CD4-positive, CD25-positive, alpha-beta regulatory T cell (primary cell): ENCODE results near the gene WNT16. TPM values are rescaled to one million over a fixed set of nuclear protein-coding genes. Genes with fewer than 3 reads are reported as not detected.

ENCODE experiments used
- ATAC-seq, 2 donors: fragments of 150-1000 bp; cut with Tn5 transposase; one replicate each; pipeline ENCODE4 v1.10.0; 2021; ENCODE audit warnings: low read depth in 2 of 2, moderate number of reproducible peaks in 2 of 2, moderate library complexity in 1 of 2
- DNase-seq, 3 donors: peaks; one replicate each; pipeline versions ENCODE4 v3.0.0 to v3.0.0-alpha.2; 2012 to 2022; ENCODE audit warnings: mixed read lengths in 1 of 3
- H3K27ac ChIP-seq: one replicate; pipeline ENCODE4 v1.7.0; 2013; ENCODE audit warnings: mild to moderate bottlenecking, low read length; ENCODE audit not compliant: insufficient read depth, poor library complexity, severe bottlenecking
- H3K27me3 ChIP-seq: one replicate; pipeline ENCODE4 v1.7.0; 2013; ENCODE audit warnings: low read length; ENCODE audit not compliant: control insufficient read depth, insufficient read depth
- H3K36me3 ChIP-seq: one replicate; pipeline ENCODE4 v1.7.0; 2013; ENCODE audit warnings: mild to moderate bottlenecking, low read length, moderate library complexity; ENCODE audit not compliant: control insufficient read depth, insufficient read depth
- H3K4me1 ChIP-seq: 2 replicates; pipeline ENCODE4 v1.7.0; 2013; ENCODE audit warnings: mild to moderate bottlenecking, low read length; ENCODE audit not compliant: insufficient read depth, control insufficient read depth, poor library complexity, severe bottlenecking
- H3K4me3 ChIP-seq: one replicate; pipeline ENCODE4 v1.7.0; 2013; ENCODE audit warnings: low read depth, mild to moderate bottlenecking, low read length, moderate library complexity
- H3K9me3 ChIP-seq, 2 experiments: 1 replicate in 1 of 2; 2 replicates in 1 of 2; pipeline ENCODE4 v1.7.0; 2013; ENCODE audit warnings: low read length in 2 of 2, mild to moderate bottlenecking in 1 of 2, moderate library complexity in 1 of 2; ENCODE audit not compliant: control insufficient read depth in 2 of 2
- H3K27ac Mint-ChIP-seq, 3 donors: one replicate each; pipeline ENCODE4 v1.8.0; 2020 to 2022; ENCODE audit warnings: mild to moderate bottlenecking in 3 of 3, mixed read lengths in 3 of 3, moderate library complexity in 2 of 3
- H3K27me3 Mint-ChIP-seq: one replicate; pipeline ENCODE4 v1.8.0; 2022; ENCODE audit warnings: mild to moderate bottlenecking, mixed read lengths
- H3K36me3 Mint-ChIP-seq: one replicate; pipeline ENCODE4 v1.8.0; 2020; ENCODE audit warnings: mixed read lengths
- H3K4me1 Mint-ChIP-seq, 4 donors: one replicate each; pipeline ENCODE4 v1.8.0; 2020 to 2022; ENCODE audit warnings: mixed read lengths in 4 of 4, mild to moderate bottlenecking in 1 of 4
- H3K4me3 Mint-ChIP-seq, 4 donors: one replicate each; pipeline ENCODE4 v1.8.0; 2020 to 2022; ENCODE audit warnings: mild to moderate bottlenecking in 4 of 4, mixed read lengths in 4 of 4, moderate library complexity in 3 of 4
- H3K9me3 Mint-ChIP-seq, 7 donors: one replicate each; pipeline ENCODE4 v1.8.0; 2020 to 2022; ENCODE audit warnings: mixed read lengths in 7 of 7, mild to moderate bottlenecking in 3 of 7, moderate library complexity in 2 of 7
- polyA plus RNA-seq, 4 donors: library from polyadenylated mRNA; unstranded; fragments of 300-500 nt; fragmentation: Illumina TruSeq; gene quantifications; one replicate each; pipeline ENCODE4 v1.2.3, GENCODE V29; 2021
- total RNA-seq: library from RNA; stranded (reverse); gene quantifications from one replicate; pipeline ENCODE4 v1.2.3, GENCODE V29; 2022

The WNT16 gene
- total and polyA plus RNA-seq, 5 donors from 2014 or later = 0.09 TPM; not detected in 4

GRCh38 chr7:121385800-121386179 lies 57.0 kb downstream of the WNT16 start:
- no peak overlapping the region for H3K27ac ChIP-seq

GRCh38 chr7:121388950-121389349 lies 60.1 kb downstream of the WNT16 start:
- H3K4me1 Mint-ChIP-seq = peaks cover 41 to 75% (median 62%) of the 10 kb centered on the region in 4 donors
- DNase-seq (no peak), ATAC-seq (no peak)
- H3K36me3 Mint-ChIP-seq = peaks cover 4% of the 10 kb centered on the region
- H3K27ac Mint-ChIP-seq = no peak overlapping the region
- no peaks in the 10 kb centered on the region for H3K36me3 ChIP-seq
- no peak overlapping the region for H3K4me3 ChIP-seq
- no peaks in the 10 kb centered on the region for H3K27me3 ChIP-seq
- peaks cover 16% of the 10 kb centered on the region for H3K4me1 ChIP-seq
- no peaks in the 10 kb centered on the region for H3K27me3 Mint-ChIP-seq
- H3K4me3 Mint-ChIP-seq = no peak overlapping the region
- no peak overlapping the region for H3K27ac ChIP-seq
- no peaks in the 10 kb centered on the region for H3K9me3 ChIP-seq
- H3K9me3 Mint-ChIP-seq = no peaks in the 10 kb centered on the region

More at GRCh38 chr7:121385800-121386179, 57.0 kb downstream of the WNT16 start:
- Mint-ChIP-seq H3K4me3 (peak overlapping the region in 1 of 4 donors; percentile 28), H3K27ac (peak overlapping the region in 1 of 3 donors; percentile 74), H3K4me1 (peaks cover 30 to 74% (median 61%) of the 10 kb centered on the region in 4 donors), H3K36me3 (peaks cover 2% of the 10 kb centered on the region), H3K9me3 (no peaks in the 10 kb centered on the region), H3K27me3 (no peaks in the 10 kb centered on the region)
- DNase-seq = no peak
- peak; percentile 54 to 67 for ATAC-seq
- no peaks in the 10 kb centered on the region for H3K27me3 ChIP-seq
- H3K9me3 ChIP-seq = no peaks in the 10 kb centered on the region
- no peak overlapping the region for H3K4me3 ChIP-seq
- H3K4me1 ChIP-seq = peaks cover 20% of the 10 kb centered on the region
- no peaks in the 10 kb centered on the region for H3K36me3 ChIP-seq

DNA sequence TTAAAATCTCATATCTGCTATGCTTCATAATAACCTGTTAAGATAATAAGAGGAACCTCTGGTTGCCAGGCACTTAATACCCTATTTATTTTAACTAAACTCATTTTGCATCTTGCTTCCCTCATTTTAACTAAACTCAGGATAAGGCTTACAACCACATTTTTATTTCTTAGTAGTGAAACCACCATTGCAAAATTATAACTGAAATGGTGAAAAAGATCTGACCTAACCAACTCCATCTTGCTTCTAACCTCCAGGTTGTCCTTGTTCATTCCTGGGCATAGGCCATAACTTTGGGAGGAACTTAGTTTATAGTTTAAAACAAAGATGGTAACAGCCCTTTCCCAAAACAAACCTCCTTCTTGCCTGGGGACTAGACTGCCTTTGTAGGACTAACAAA lies 61.3 kb downstream of the WNT16 start:
- Histone ChIP-seq H3K4me1 (peaks cover 17% of the 10 kb centered on the region), H3K27me3 (no peaks in the 10 kb centered on the region), H3K4me3 (no peak overlapping the region), H3K36me3 (no peaks in the 10 kb centered on the region), H3K9me3 (no peaks in the 10 kb centered on the region), H3K27ac (no peak overlapping the region)
- no peaks in the 10 kb centered on the region for H3K27me3 Mint-ChIP-seq
- H3K27ac Mint-ChIP-seq = peak overlapping the region in 2 of 3 donors; percentile 48 to 71
- peaks cover 4% of the 10 kb centered on the region for H3K36me3 Mint-ChIP-seq
- peak overlapping the region in 1 of 4 donors; percentile 38 for H3K4me3 Mint-ChIP-seq
- H3K9me3 Mint-ChIP-seq = no peaks in the 10 kb centered on the region
- no peak for ATAC-seq
- peaks cover 49 to 74% (median 59%) of the 10 kb centered on the region in 4 donors for H3K4me1 Mint-ChIP-seq
- no peak for DNase-seq

GRCh38 chr7:121390617-121391016 lies 61.8 kb downstream of the WNT16 start:
- H3K9me3 ChIP-seq = no peaks in the 10 kb centered on the region

More at GRCh38 chr7:121390617-121391016, 61.8 kb downstream of the WNT16 start:
- H3K4me3 Mint-ChIP-seq = no peak overlapping the region
- DNase-seq (no peak), ATAC-seq (peak in 1 of 2 donors; percentile 36)
- peaks cover 4% of the 10 kb centered on the region for H3K36me3 Mint-ChIP-seq
- peak overlapping the region in 1 of 3 donors; percentile 71 for H3K27ac Mint-ChIP-seq
- Histone ChIP-seq H3K36me3 (no peaks in the 10 kb centered on the region), H3K4me1 (peaks cover 21% of the 10 kb centered on the region), H3K4me3 (no peak overlapping the region), H3K27ac (no peak overlapping the region), H3K27me3 (no peaks in the 10 kb centered on the region)
- H3K27me3 Mint-ChIP-seq = no peaks in the 10 kb centered on the region
- H3K4me1 Mint-ChIP-seq = peaks cover 51 to 74% (median 56%) of the 10 kb centered on the region in 4 donors
- H3K9me3 Mint-ChIP-seq = no peaks in the 10 kb centered on the region

Other genes starting within 250 kb of the WNT16 start
- 13.1 TPM for gene FAM3C, start 67.3 kb downstream of the WNT16 start, total RNA-seq
- gene FAM3C, start 67.3 kb downstream of the WNT16 start, polyA plus RNA-seq = 1 to 10 TPM; 4.0 to 6.6 (median 5.1) TPM